ENCODE results near the gene ERCC1.
A peak's percentile ranks its signal among the peaks of the same experiment; 100 is the strongest.

The ERCC1 gene

GRCh38 chr19:45423589-45424190 is at the start of gene ERCC1:
Gene ERCC1 (minus strand): TSS chr19:45423917. CDS start chr19:45423374, 543 bp downstream.
- DNase-seq (ENCODE audit: low spot score), result peak; percentile 93

GRCh38 chr19:45473367-45473681 is 49.6 kb upstream of the ERCC1 start:
- no peak for DNase-seq (ENCODE audit: low spot score)

- DNase-seq (ENCODE audit: low spot score), result no peak
Measured at GRCh38 chr19:45472563-45473366, 49.0 kb upstream of the ERCC1 start.

- DNase-seq (ENCODE audit: low spot score), result no peak
Measured at GRCh38 chr19:45471931-45472562, 48.3 kb upstream of the ERCC1 start.

GRCh38 chr19:45471111-45471930 is 47.6 kb upstream of the ERCC1 start:
- DNase-seq (ENCODE audit: low spot score), result no peak

GRCh38 chr19:45470762-45471081 is 47.0 kb upstream of the ERCC1 start:
- no peak for DNase-seq (ENCODE audit: low spot score)

- DNase-seq (ENCODE audit: low spot score), result no peak
Measured at GRCh38 chr19:45469945-45470761, 46.4 kb upstream of the ERCC1 start.

- peak; percentile 78 for DNase-seq (ENCODE audit: low spot score)
Measured at GRCh38 chr19:45469132-45469944, 45.6 kb upstream of the ERCC1 start.

- DNase-seq (ENCODE audit: low spot score), result no peak
Measured at GRCh38 chr19:45468803-45469131, 45.0 kb upstream of the ERCC1 start.

GRCh38 chr19:45468159-45468651 is 44.5 kb upstream of the ERCC1 start:
- DNase-seq (ENCODE audit: low spot score), result no peak

- peak; percentile 96 for DNase-seq (ENCODE audit: low spot score)
Measured at GRCh38 chr19:45467456-45468158, 43.9 kb upstream of the ERCC1 start, which contains the start of gene FOSB. Gene FOSB (plus strand): TSS chr19:45467996. CDS start chr19:45468587, 591 bp downstream.

GRCh38 chr19:45467115-45467455 is 43.4 kb upstream of the ERCC1 start:
- DNase-seq (ENCODE audit: low spot score), result peak; percentile 28

- DNase-seq (ENCODE audit: low spot score), result no peak
Measured at GRCh38 chr19:45464852-45465441, 41.2 kb upstream of the ERCC1 start.

- no peak for DNase-seq (ENCODE audit: low spot score)
Measured at GRCh38 chr19:45464274-45464673, 40.6 kb upstream of the ERCC1 start.

GRCh38 chr19:45463241-45463640 is 39.5 kb upstream of the ERCC1 start:
- DNase-seq (ENCODE audit: low spot score), result no peak

- DNase-seq (ENCODE audit: low spot score), result no peak
Measured at GRCh38 chr19:45462174-45462573, 38.5 kb upstream of the ERCC1 start.

GRCh38 chr19:45460807-45461347 is 37.2 kb upstream of the ERCC1 start:
- DNase-seq (ENCODE audit: low spot score), result no peak

- no peak for DNase-seq (ENCODE audit: low spot score)
Measured at GRCh38 chr19:45457776-45458175, 34.1 kb upstream of the ERCC1 start.

GRCh38 chr19:45456500-45456815 is 32.7 kb upstream of the ERCC1 start:
- DNase-seq (ENCODE audit: low spot score), result no peak

All from pons (tissue), 1 donor.